Measurements from ENCODE around the gene SBSN.

DNA sequence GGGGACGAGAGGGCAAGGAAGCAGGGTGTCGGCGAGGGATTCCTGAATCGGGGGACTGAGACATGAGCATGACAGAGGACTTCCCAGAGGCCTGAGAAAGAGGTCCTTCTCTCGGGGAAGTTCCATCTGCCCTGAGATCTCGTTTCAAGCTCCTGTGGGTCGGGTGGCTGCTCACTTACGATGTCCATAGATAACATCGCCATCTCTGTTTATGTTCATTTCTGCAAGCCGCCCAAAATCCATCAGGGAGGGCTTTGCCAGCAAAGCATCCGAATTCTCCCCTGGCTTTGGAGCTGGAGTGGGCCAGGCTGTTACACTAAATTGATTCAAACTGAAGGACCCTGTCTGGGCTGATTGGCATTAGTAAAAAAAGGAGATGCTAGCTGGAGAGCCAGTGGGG lies 20.6 kb downstream of the SBSN start:
- TF ChIP-seq POLR2A (IDR thresholded peaks at IDR 0.05; ENCODE audit: low read depth, low read length) (no peak), ZBED1 (IDR thresholded peaks at IDR 0.05; ENCODE audit: borderline replicate concordance) (no peak), CTCF (IDR thresholded peaks at IDR 0.05 in 2 of 3, conservative IDR thresholded peaks at IDR 0.05 in 1 of 3; ENCODE audit: control insufficient read depth in 2 of 3, extremely low read depth in 1 of 3, insufficient read depth in 1 of 3, low read depth in 3 of 3, low read length in 3 of 3) (no peak), MAX (IDR thresholded peaks at IDR 0.05; ENCODE audit: low read depth, low read length) (no peak), HDAC2 (IDR thresholded peaks at IDR 0.05) (no peak), NRF1 (conservative IDR thresholded peaks at IDR 0.05; ENCODE audit: low read depth, low read length) (no peak), GABPA (IDR thresholded peaks at IDR 0.05; ENCODE audit: low read depth) (no peak), CUX1 (IDR thresholded peaks at IDR 0.05; ENCODE audit: insufficient replicate concordance, low read depth, low read length) (no peak), CBX5 (IDR thresholded peaks at IDR 0.05; ENCODE audit: low read depth) (no peak), FOXK2 (IDR thresholded peaks at IDR 0.05) (no peak), MYC (IDR thresholded peaks at IDR 0.05; ENCODE audit: insufficient read depth, insufficient read length, insufficient replicate concordance, low read length, severe bottlenecking) (no peak)
- TF ChIP-seq, protein P1, sequence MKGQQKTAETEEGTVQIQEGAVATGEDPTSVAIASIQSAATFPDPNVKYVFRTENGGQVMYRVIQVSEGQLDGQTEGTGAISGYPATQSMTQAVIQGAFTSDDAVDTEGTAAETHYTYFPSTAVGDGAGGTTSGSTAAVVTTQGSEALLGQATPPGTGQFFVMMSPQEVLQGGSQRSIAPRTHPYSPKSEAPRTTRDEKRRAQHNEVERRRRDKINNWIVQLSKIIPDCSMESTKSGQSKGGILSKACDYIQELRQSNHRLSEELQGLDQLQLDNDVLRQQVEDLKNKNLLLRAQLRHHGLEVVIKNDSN (IDR thresholded peaks at IDR 0.05; ENCODE audit: borderline replicate concordance, extremely low read length, insufficient read depth, low read depth, low read length): no peak
- TF ChIP-seq, protein P2, sequence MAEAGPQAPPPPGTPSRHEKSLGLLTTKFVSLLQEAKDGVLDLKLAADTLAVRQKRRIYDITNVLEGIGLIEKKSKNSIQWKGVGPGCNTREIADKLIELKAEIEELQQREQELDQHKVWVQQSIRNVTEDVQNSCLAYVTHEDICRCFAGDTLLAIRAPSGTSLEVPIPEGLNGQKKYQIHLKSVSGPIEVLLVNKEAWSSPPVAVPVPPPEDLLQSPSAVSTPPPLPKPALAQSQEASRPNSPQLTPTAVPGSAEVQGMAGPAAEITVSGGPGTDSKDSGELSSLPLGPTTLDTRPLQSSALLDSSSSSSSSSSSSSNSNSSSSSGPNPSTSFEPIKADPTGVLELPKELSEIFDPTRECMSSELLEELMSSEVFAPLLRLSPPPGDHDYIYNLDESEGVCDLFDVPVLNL (IDR thresholded peaks at IDR 0.05; ENCODE audit: low read depth, low read length): no peak

All from GM12878 (cell line).